ENCODE results near the gene ABCB4. TPM values are rescaled to one million over a fixed set of nuclear protein-coding genes. Genes with fewer than 3 reads are reported as not detected.

ABCB4 gene
- total RNA-seq, 4 donors from 2014 or later: 0.42 to 6.5 (median 1.1) TPM

- no peaks in the 10 kb centered on the region for H3K27me3 ChIP-seq
- ATAC-seq: no peak
- no peak overlapping the region for H3K4me3 ChIP-seq
- H3K9me3 ChIP-seq: no peaks in the 10 kb centered on the region
- no peaks in the 10 kb centered on the region for H3K4me1 ChIP-seq
- 86 to 95% methylated on average over 1 of the region's 1 CpG for WGBS, 2 donors (ENCODE audit: low coverage in 1 of 2)
- TF ChIP-seq CTCF (IDR thresholded peaks at IDR 0.05) (no peak), POLR2A (IDR thresholded peaks at IDR 0.05) (no peak), EP300 (IDR thresholded peaks at IDR 0.05) (no peak), POLR2AphosphoS5 (IDR thresholded peaks at IDR 0.05) (no peak)
- H3K27ac ChIP-seq: no peak overlapping the region
- peaks cover 0 to 78% of the 10 kb centered on the region in 2 donors for H3K36me3 ChIP-seq
Measured at GRCh38 chr7:87363342-87363741, 112.1 kb downstream of the ABCB4 start.

- 82 to 100% methylated on average over 2 of the region's 2 CpGs for WGBS, 2 donors (ENCODE audit: low coverage in 1 of 2)
- ATAC-seq: no peak
- peaks cover 0 to 75% of the 10 kb centered on the region in 2 donors for H3K36me3 ChIP-seq
Measured at GRCh38 chr7:87361320-87361719, 114.2 kb downstream of the ABCB4 start.

GRCh38 chr7:87359366-87359765 is 116.1 kb downstream of the ABCB4 start:
- Histone ChIP-seq H3K27me3 (no peaks in the 10 kb centered on the region), H3K27ac (no peak overlapping the region), H3K4me1 (no peaks in the 10 kb centered on the region), H3K4me3 (no peak overlapping the region), H3K36me3 (peaks cover 0 to 73% of the 10 kb centered on the region in 2 donors), H3K9me3 (no peaks in the 10 kb centered on the region)
- no peak for TF ChIP-seq CTCF (IDR thresholded peaks at IDR 0.05)
- no peak for TF ChIP-seq POLR2A (IDR thresholded peaks at IDR 0.05)
- no peak for TF ChIP-seq EP300 (IDR thresholded peaks at IDR 0.05)
- TF ChIP-seq POLR2AphosphoS5 (IDR thresholded peaks at IDR 0.05): no peak
- ATAC-seq: no peak
- 47 to 69% methylated on average over 2 of the region's 2 CpGs for WGBS, 2 donors (ENCODE audit: low coverage in 1 of 2)

More at GRCh38 chr7:87361320-87361719, 114.2 kb downstream of the ABCB4 start:
- no peak for TF ChIP-seq CTCF (IDR thresholded peaks at IDR 0.05)
- TF ChIP-seq EP300 (IDR thresholded peaks at IDR 0.05): no peak
- no peak for TF ChIP-seq POLR2AphosphoS5 (IDR thresholded peaks at IDR 0.05)
- TF ChIP-seq POLR2A (IDR thresholded peaks at IDR 0.05): no peak
- H3K4me3 ChIP-seq: no peak overlapping the region
- no peaks in the 10 kb centered on the region for H3K27me3 ChIP-seq
- no peaks in the 10 kb centered on the region for H3K4me1 ChIP-seq
- no peaks in the 10 kb centered on the region for H3K9me3 ChIP-seq
- no peak overlapping the region for H3K27ac ChIP-seq

GRCh38 chr7:87356448-87356847 is 119.0 kb downstream of the ABCB4 start:
- no peaks in the 10 kb centered on the region for H3K27me3 ChIP-seq
- WGBS, 2 donors (ENCODE audit: low coverage in 1 of 2): 100% methylated on average over 1 of the region's 1 CpG
- no peak for ATAC-seq

More at GRCh38 chr7:87356448-87356847, 119.0 kb downstream of the ABCB4 start:
- Histone ChIP-seq H3K4me3 (no peak overlapping the region), H3K36me3 (peaks cover 0 to 78% of the 10 kb centered on the region in 2 donors), H3K9me3 (no peaks in the 10 kb centered on the region), H3K4me1 (no peaks in the 10 kb centered on the region), H3K27ac (no peak overlapping the region)
- TF ChIP-seq POLR2AphosphoS5 (IDR thresholded peaks at IDR 0.05) (no peak), POLR2A (IDR thresholded peaks at IDR 0.05) (no peak), CTCF (IDR thresholded peaks at IDR 0.05) (no peak)
